Fibroblast of lung (primary cell): ENCODE data around the gene RAI1. TPM values are rescaled to one million over a fixed set of nuclear protein-coding genes. Genes with fewer than 3 reads are reported as not detected.

Experiments
- DNase-seq, 2 donors: peaks; one replicate each; pipeline versions ENCODE4 v3.0.0 to v3.0.0-alpha.2; 2010; ENCODE audit warnings: low read depth in 2 of 2
- H2AFZ ChIP-seq: 2 replicates; pipeline ENCODE4 v1.5.1; 2012; ENCODE audit warnings: low read length, control low read depth, inconsistent platforms
- H3K27ac ChIP-seq: 2 replicates; pipeline ENCODE4 v1.5.1; 2011; ENCODE audit warnings: low read length, control low read depth; ENCODE audit not compliant: insufficient read depth
- H3K27me3 ChIP-seq: 2 replicates; pipeline ENCODE4 v1.5.1; 2011; ENCODE audit warnings: mild to moderate bottlenecking, low read length; ENCODE audit not compliant: control insufficient read depth, insufficient read depth
- H3K36me3 ChIP-seq: 2 replicates; pipeline ENCODE4 v1.5.1; 2011; ENCODE audit warnings: low read length; ENCODE audit not compliant: control insufficient read depth, insufficient read depth
- H3K4me1 ChIP-seq: 2 replicates; pipeline ENCODE4 v1.5.1; 2011; ENCODE audit warnings: low read length; ENCODE audit not compliant: control insufficient read depth, insufficient read depth; ENCODE audit errors: extremely low read depth
- H3K4me2 ChIP-seq: 2 replicates; pipeline ENCODE4 v1.5.1; 2011; ENCODE audit warnings: low read length, control low read depth; ENCODE audit not compliant: insufficient read depth; ENCODE audit errors: extremely low read depth
- H3K4me3 ChIP-seq, 4 experiments: fragments of 200-600 bp in 1 of 4; sonication (generic) in 1 of 4; replicated peaks in 1 of 4; 2 replicates each; pipeline ENCODE4 v1.5.1; 2011 to 2016; ENCODE audit warnings: low read length in 4 of 4, low read depth in 3 of 4, mild to moderate bottlenecking in 3 of 4, control low read depth in 2 of 4, inconsistent platforms in 1 of 4, mixed read lengths in 1 of 4; ENCODE audit not compliant: insufficient read depth in 1 of 4; ENCODE audit errors: control extremely low read depth in 1 of 4
- H3K79me2 ChIP-seq: 2 replicates; pipeline ENCODE4 v1.5.1; 2012; ENCODE audit warnings: mild to moderate bottlenecking, low read length, inconsistent platforms; ENCODE audit not compliant: control insufficient read depth, insufficient read depth
- H3K9ac ChIP-seq: 2 replicates; pipeline ENCODE4 v1.5.1; 2011; ENCODE audit warnings: mild to moderate bottlenecking, low read length, control low read depth; ENCODE audit not compliant: insufficient read depth
- H3K9me3 ChIP-seq: 2 replicates; pipeline ENCODE4 v1.5.1; 2012; ENCODE audit warnings: low read depth, low read length; ENCODE audit not compliant: control insufficient read depth, insufficient read depth
- H4K20me1 ChIP-seq: 2 replicates; pipeline ENCODE4 v1.5.1; 2011; ENCODE audit warnings: low read length; ENCODE audit not compliant: control insufficient read depth, insufficient read depth; ENCODE audit errors: extremely low read depth
- CTCF ChIP-seq, 2 donors: IDR thresholded peaks in 1 of 2; conservative IDR thresholded peaks in 1 of 2; 1 replicate in 1 of 2; 2 replicates in 1 of 2; pipeline ENCODE4 v1.5.1; 2011 to 2012; ENCODE audit warnings: low read length in 2 of 2, control low read depth in 1 of 2, inconsistent platforms in 1 of 2, low read depth in 1 of 2, mild to moderate bottlenecking in 1 of 2
- EZH2 ChIP-seq: IDR thresholded peaks from 2 replicates; pipeline ENCODE4 v1.5.1; 2012; ENCODE audit warnings: low read length, control low read depth, mild to moderate bottlenecking; ENCODE audit errors: missing control alignments
- polyA plus RNA-seq, 2 donors: library from polyadenylated mRNA; depleted of rRNA in 1 of 2; stranded (reverse) in 1 of 2; unstranded in 1 of 2; fragments of >200 nt; gene quantifications; 2 replicates each; pipeline ENCODE4 v1.2.1, GENCODE V29; 2011 to 2012; ENCODE audit warnings: missing spikeins in 1 of 2
- total RNA-seq: library from RNA; depleted of rRNA; stranded (reverse); fragments of >200 nt; gene quantifications from 2 replicates; pipeline ENCODE4 v1.2.1, GENCODE V29; 2014

Gene RAI1
- total and polyA plus RNA-seq, 2 donors (not counting 1 experiment from before 2014, with no cell fraction given) = 2.1 to 6.6 TPM

GRCh38 chr17:17763734-17764133 is 82.5 kb downstream of the RAI1 start:
- H3K79me2 ChIP-seq = peaks cover 6% of the 10 kb centered on the region
- no peaks in the 10 kb centered on the region for H3K4me1 ChIP-seq
- TF ChIP-seq EZH2 = no peak
- no peak overlapping the region for H2AFZ ChIP-seq
- DNase-seq = no peak
- no peak overlapping the region for H3K4me3 ChIP-seq
- H3K4me2 ChIP-seq = no peak overlapping the region
- no peaks in the 10 kb centered on the region for H3K27me3 ChIP-seq
- no peak overlapping the region for H3K27ac ChIP-seq
- H4K20me1 ChIP-seq = no peaks in the 10 kb centered on the region
- no peak overlapping the region for H3K9ac ChIP-seq
- peaks cover 2% of the 10 kb centered on the region for H3K36me3 ChIP-seq
- H3K9me3 ChIP-seq = no peaks in the 10 kb centered on the region

DNA sequence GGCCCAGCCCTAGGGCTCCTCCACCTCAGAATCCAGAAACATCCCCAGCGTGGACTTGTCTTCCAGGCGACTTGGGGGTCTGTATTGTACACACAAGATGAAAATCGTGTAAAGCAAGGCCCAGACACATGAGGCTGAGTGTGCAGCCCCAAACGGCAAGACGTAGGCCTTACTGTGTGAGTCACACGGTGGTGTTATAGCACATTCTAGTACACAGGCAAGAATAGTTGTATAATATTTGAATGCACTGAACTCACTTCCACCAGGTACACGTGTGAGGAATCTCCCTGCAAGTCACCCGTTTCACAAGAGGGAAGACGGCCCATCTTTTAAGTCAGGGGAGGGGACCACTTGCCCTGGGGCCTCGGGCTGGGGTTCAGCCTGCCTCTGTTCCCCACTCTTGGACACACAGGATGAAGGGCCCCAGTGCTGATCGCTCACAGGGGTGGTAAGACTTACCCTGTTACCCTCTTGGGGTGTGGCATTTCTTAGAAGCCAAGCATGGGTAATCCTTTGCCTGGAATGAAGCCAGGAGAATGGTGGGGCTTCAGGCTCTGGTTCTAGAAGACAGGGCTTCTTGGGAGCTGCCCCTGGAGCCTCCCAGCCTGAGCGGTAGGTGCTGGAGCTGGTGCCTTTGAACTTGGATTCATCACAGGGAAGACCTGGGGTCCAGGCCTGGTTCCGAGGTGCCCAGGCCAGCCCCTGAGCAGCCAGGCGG is 84.3 kb downstream of the RAI1 start:
- Histone ChIP-seq H3K27me3 (no peaks in the 10 kb centered on the region), H3K79me2 (peaks cover 6% of the 10 kb centered on the region), H2AFZ (no peak overlapping the region), H3K4me1 (peaks cover 2% of the 10 kb centered on the region), H3K4me3 (no peak overlapping the region), H3K9ac (no peak overlapping the region), H3K4me2 (no peak overlapping the region), H4K20me1 (no peaks in the 10 kb centered on the region), H3K36me3 (peaks cover 2% of the 10 kb centered on the region), H3K27ac (no peak overlapping the region), H3K9me3 (no peaks in the 10 kb centered on the region)
- DNase-seq = peak in 1 of 2 donors; percentile 34
- no peak for TF ChIP-seq CTCF (conservative IDR thresholded peaks at IDR 0.05 in 1 of 2, IDR thresholded peaks at IDR 0.05 in 1 of 2; ENCODE audit: low read depth in 1 of 2, low read length in 2 of 2)
- TF ChIP-seq EZH2 = no peak

DNA sequence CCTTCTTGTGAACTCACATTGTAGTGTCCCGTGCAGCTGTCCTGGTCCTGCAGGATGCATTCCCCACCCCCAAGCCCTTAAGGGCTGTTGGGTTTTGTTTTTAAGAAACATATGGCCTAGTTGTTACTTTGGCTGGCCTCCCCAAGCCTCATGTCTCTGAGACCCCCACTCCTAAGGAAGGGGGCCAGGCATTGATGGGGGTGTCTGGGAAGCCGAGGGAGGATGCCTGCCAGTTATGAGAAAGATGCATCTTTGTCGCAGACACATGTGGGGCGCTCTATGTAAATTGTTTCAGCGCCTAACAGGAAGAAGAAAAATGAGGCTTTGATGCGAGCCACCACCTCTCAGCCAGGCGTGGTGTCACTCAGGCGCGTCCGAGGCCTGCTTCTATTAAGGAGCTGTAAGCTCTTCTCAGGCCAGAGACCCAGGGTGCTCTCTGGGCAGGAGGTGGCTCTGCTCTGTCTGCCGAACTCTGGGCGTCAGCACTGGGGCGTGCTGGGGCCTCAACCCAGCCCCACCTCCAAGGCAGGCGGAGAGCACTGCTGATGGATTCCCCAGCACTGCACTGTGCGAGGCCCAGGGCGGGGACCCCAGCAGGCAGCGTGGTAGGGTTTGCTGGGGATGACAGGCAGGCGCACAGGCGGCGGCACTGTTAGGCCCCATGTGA is 85.0 kb downstream of the RAI1 start:
- Histone ChIP-seq H3K36me3 (peaks cover 2% of the 10 kb centered on the region), H3K27ac (no peak overlapping the region), H3K9ac (no peak overlapping the region), H3K4me1 (peaks cover 2% of the 10 kb centered on the region), H3K79me2 (peaks cover 6% of the 10 kb centered on the region), H4K20me1 (no peaks in the 10 kb centered on the region), H3K9me3 (no peaks in the 10 kb centered on the region), H2AFZ (no peak overlapping the region), H3K4me2 (no peak overlapping the region), H3K4me3 (no peak overlapping the region), H3K27me3 (no peaks in the 10 kb centered on the region)
- DNase-seq = no peak
- TF ChIP-seq CTCF (conservative IDR thresholded peaks at IDR 0.05 in 1 of 2, IDR thresholded peaks at IDR 0.05 in 1 of 2; ENCODE audit: low read depth in 1 of 2, low read length in 2 of 2) (no peak), EZH2 (no peak)
